A549 (cell line): ENCODE data around the gene F2RL2. TPM values are rescaled to one million over a fixed set of nuclear protein-coding genes. Genes with fewer than 3 reads are reported as not detected.

Experiments used
- ATAC-seq, 2 experiments: fragments of 200-7000 bp in 1 of 2; fragments of >200 bp in 1 of 2; cut with Nextera tagmentation in 1 of 2; cut with Tn5 transposase in 1 of 2; 3 replicates each; pipeline versions ENCODE4 v1.8.0 to v1.9.1; 2018 to 2020; ENCODE audit warnings: mild to moderate bottlenecking in 1 of 2, moderate library complexity in 1 of 2
- CTCF ChIA-PET: fragments of 300-600 bp; sonication (Branson Sonifier 250); formaldehyde crosslinking; extraction: SDS; loops from one replicate; lab custom pipeline; 2021; ENCODE audit warnings: antibody characterized with exemption, inconsistent platforms; lab: Yijun Ruan, JAX
- POLR2A ChIA-PET: fragments of 350-600 bp; formaldehyde crosslinking; extraction: SDS; loops from one replicate; lab custom pipeline; 2021; ENCODE audit warnings: antibody characterized with exemption, inconsistent platforms; lab: Yijun Ruan, JAX
- DNase-seq, 2 experiments: peaks; one replicate each; pipeline versions ENCODE4 v3.0.0 to v3.0.0-alpha.2; 2011 to 2016; ENCODE audit warnings: low read depth in 1 of 2, low spot score in 1 of 2
- FAIRE-seq: peaks from 2 replicates; lab custom pipeline; 2011; peaks lifted over from hg19 to GRCh38; lab: Jason Lieb, UNC
- H3K27ac ChIP-seq, 2 experiments: fragments of >200 bp; sonication (Bioruptor Twin); formaldehyde crosslinking; 3 replicates each; pipeline ENCODE4 v1.5.1; 2016 to 2017
- H3K4me1 ChIP-seq: fragments of >200 bp; sonication (Bioruptor Twin); formaldehyde crosslinking; 3 replicates; pipeline ENCODE4 v1.6.1; 2016
- H3K4me2 ChIP-seq: fragments of >200 bp; sonication (Bioruptor Twin); formaldehyde crosslinking; 3 replicates; pipeline ENCODE4 v1.6.1; 2016
- H3K4me3 ChIP-seq: fragments of >200 bp; sonication (Bioruptor Twin); formaldehyde crosslinking; 3 replicates; pipeline ENCODE4 v1.5.1; 2016
- H3K9me3 ChIP-seq: fragments of >200 bp; sonication (Bioruptor Twin); formaldehyde crosslinking; 3 replicates; pipeline ENCODE4 v1.6.1; 2016
- ATOH8 ChIP-seq: fragments of 250-450 bp; sonication (Bioruptor Pico); IDR thresholded peaks from 2 replicates; pipeline ENCODE4 v1.5.0; 2020; ENCODE audit warnings: low read depth, mild to moderate bottlenecking, moderate library complexity
- BCL3 ChIP-seq: fragments of >200 bp; sonication (Bioruptor Twin); formaldehyde crosslinking; IDR thresholded peaks from 3 replicates; pipeline ENCODE4 v1.6.1; 2016
- CHD2 ChIP-seq: fragments of 150-350 bp; IDR thresholded peaks from 2 replicates; pipeline ENCODE4 v1.6.1; 2014; ENCODE audit warnings: low read length; ENCODE audit not compliant: partially characterized antibody
- CHD4 ChIP-seq: fragments of 200-600 bp; sonication (generic); IDR thresholded peaks from 2 replicates; pipeline ENCODE4 v1.6.1; 2016; ENCODE audit warnings: antibody characterized with exemption, mild to moderate bottlenecking, borderline replicate concordance
- EHMT2 ChIP-seq: fragments of 200-600 bp; sonication (generic); IDR thresholded peaks from 2 replicates; pipeline ENCODE4 v1.6.1; 2016; ENCODE audit warnings: antibody characterized with exemption, low read depth, mild to moderate bottlenecking, moderate library complexity
- ESRRA ChIP-seq: fragments of 150-350 bp; IDR thresholded peaks from 2 replicates; pipeline ENCODE4 v1.6.1; 2014; ENCODE audit warnings: mild to moderate bottlenecking, low read length, borderline replicate concordance
- HDAC2 ChIP-seq: fragments of 200-600 bp; sonication (generic); IDR thresholded peaks from 2 replicates; pipeline ENCODE4 v1.6.1; 2016
- HOXA7 ChIP-seq: fragments of 250-450 bp; sonication (Bioruptor Pico); IDR thresholded peaks from 2 replicates; pipeline ENCODE4 v1.5.0; 2020; ENCODE audit warnings: mild to moderate bottlenecking, moderate library complexity
- KDM1A ChIP-seq: fragments of 200-600 bp; sonication (generic); IDR thresholded peaks from 2 replicates; pipeline ENCODE4 v1.6.1; 2016; ENCODE audit warnings: low read depth, mild to moderate bottlenecking
- MAZ ChIP-seq: fragments of 150-350 bp; IDR thresholded peaks from 2 replicates; pipeline ENCODE4 v1.6.1; 2014; ENCODE audit warnings: antibody characterized with exemption, low read depth, low read length, borderline replicate concordance
- NPAS2 ChIP-seq: fragments of 250-450 bp; sonication (Bioruptor Pico); IDR thresholded peaks from 2 replicates; pipeline ENCODE4 v1.8.0; 2022; ENCODE audit warnings: mild to moderate bottlenecking, moderate library complexity, borderline replicate concordance
- PBX3 ChIP-seq: IDR thresholded peaks from 2 replicates; pipeline ENCODE4 v1.6.1; 2012
- PHF8 ChIP-seq: fragments of 200-600 bp; sonication (generic); IDR thresholded peaks from 2 replicates; pipeline ENCODE4 v1.6.1; 2016; ENCODE audit warnings: low read depth, mild to moderate bottlenecking, antibody characterized with exemption, moderate library complexity, borderline replicate concordance
- RARB ChIP-seq: fragments of 250-450 bp; sonication (Bioruptor Pico); IDR thresholded peaks from 2 replicates; pipeline ENCODE4 v1.8.0; 2021; ENCODE audit warnings: mild to moderate bottlenecking, moderate library complexity
- RFX5 ChIP-seq: fragments of 450-650 bp; IDR thresholded peaks from 2 replicates; pipeline ENCODE4 v1.7.1; 2014; ENCODE audit warnings: antibody characterized with exemption, mild to moderate bottlenecking, moderate library complexity
- RNF2 ChIP-seq: fragments of 200-600 bp; sonication (generic); IDR thresholded peaks from 2 replicates; pipeline ENCODE4 v1.6.1; 2016; ENCODE audit warnings: low read depth, mild to moderate bottlenecking, antibody characterized with exemption, moderate library complexity, borderline replicate concordance
- TP53 ChIP-seq: fragments of 250-450 bp; sonication (Bioruptor Pico); IDR thresholded peaks from 2 replicates; pipeline ENCODE4 v1.5.0; 2021; ENCODE audit warnings: mild to moderate bottlenecking, moderate library complexity
- USF2 ChIP-seq: fragments of 450-650 bp; IDR thresholded peaks from 2 replicates; pipeline ENCODE4 v1.6.1; 2014; ENCODE audit warnings: antibody characterized with exemption
- ZFP36 ChIP-seq: fragments of 450-650 bp; IDR thresholded peaks from 2 replicates; pipeline ENCODE4 v1.6.1; 2014; ENCODE audit warnings: borderline replicate concordance; ENCODE audit not compliant: partially characterized antibody
- ZNF302 ChIP-seq: fragments of 250-450 bp; sonication (Bioruptor Pico); IDR thresholded peaks from 2 replicates; pipeline ENCODE4 v1.9.0; 2021; ENCODE audit warnings: inconsistent platforms, mild to moderate bottlenecking, moderate library complexity
- ZSCAN20 ChIP-seq: fragments of 250-450 bp; sonication (Bioruptor Pico); IDR thresholded peaks from 2 replicates; pipeline ENCODE4 v1.8.0; 2022; ENCODE audit warnings: mild to moderate bottlenecking, moderate library complexity
- WGBS: methylation state at CpG from one replicate; pipeline ENCODE4 v1.1.6; 2017; ENCODE audit errors: missing lambda C conversion rate; 5-methylcytosine and 5-hydroxymethylcytosine counted together
- polyA plus RNA-seq, 4 experiments: library from polyadenylated mRNA; depleted of rRNA in 3 of 4; stranded (reverse); fragments of >200 nt; fragmentation: RNase III in 1 of 4; extraction: RNeasy Plus Mini Kit Qiagen cat#74134 plus additional on column Dnase treatment in 1 of 4; gene quantifications; 2 replicates in 3 of 4; 3 replicates in 1 of 4; pipeline ENCODE4 v1.2.3, GENCODE V29; 2011 to 2017
- TF ChIP-seq, protein P1 (sequence below): fragments of 200-600 bp; sonication (generic); IDR thresholded peaks from 2 replicates; pipeline ENCODE4 v1.6.1; 2016; ENCODE audit warnings: antibody characterized with exemption, mild to moderate bottlenecking, moderate library complexity
- TF ChIP-seq, protein P2 (sequence below): IDR thresholded peaks from 2 replicates; pipeline ENCODE4 v1.6.1; 2012; ENCODE audit warnings: low read depth, borderline replicate concordance

Gene F2RL2
- polyA plus RNA-seq, 2 of the 4 experiments (the other 2 are of a cell fraction): 6.3 to 44.7 TPM

GRCh38 chr5:76580981-76581380 is 42.2 kb downstream of the F2RL2 start:
- ATAC-seq: no peak
- no peak for DNase-seq
- no peak for TF ChIP-seq NPAS2
- no peak for TF ChIP-seq BCL3
- no peak for TF ChIP-seq EHMT2
- no peak for TF ChIP-seq ESRRA
- TF ChIP-seq CHD2: no peak
- TF ChIP-seq KDM1A: no peak
- TF ChIP-seq ZNF302 (CRISPR knock-in tag): no peak
- TF ChIP-seq PHF8: no peak
- TF ChIP-seq HDAC2: no peak
- TF ChIP-seq PBX3: no peak
- TF ChIP-seq RARB (CRISPR knock-in tag): no peak
- no peak for TF ChIP-seq RFX5
- TF ChIP-seq, all 56 proteins: peak for 0
- POLR2A ChIA-PET: no interaction called here
- no peak for FAIRE-seq
- 65% methylated on average over 3 of the region's 3 CpGs for WGBS
- CTCF ChIA-PET: interaction anchor here (0.6 to 6.4 kb wide), 7 partner anchors 11 to 243 kb away, joined by 3 to 54 read pairs (median 4); partner anchors contain the start of gene IQGAP2
- Histone ChIP-seq H3K9me3 (no peaks in the 10 kb centered on the region), H3K4me1 (no peaks in the 10 kb centered on the region), H3K27ac (no peak overlapping the region), H3K4me3 (no peak overlapping the region), H3K4me2 (no peak overlapping the region)

- Histone ChIP-seq H3K9me3 (no peaks in the 10 kb centered on the region), H3K4me1 (no peaks in the 10 kb centered on the region), H3K27ac (no peak overlapping the region), H3K4me3 (no peak overlapping the region), H3K4me2 (no peak overlapping the region)
- ChIA-PET CTCF (no interaction called here), POLR2A (no interaction called here)
- 45% methylated on average over 7 of the region's 7 CpGs for WGBS
- no peak for ATAC-seq
- no peak for FAIRE-seq
- DNase-seq: no peak
- no peak for TF ChIP-seq CHD2
- TF ChIP-seq RNF2: no peak
- no peak for TF ChIP-seq ATOH8 (CRISPR knock-in tag)
- TF ChIP-seq MAZ: no peak
- TF ChIP-seq, protein P1, sequence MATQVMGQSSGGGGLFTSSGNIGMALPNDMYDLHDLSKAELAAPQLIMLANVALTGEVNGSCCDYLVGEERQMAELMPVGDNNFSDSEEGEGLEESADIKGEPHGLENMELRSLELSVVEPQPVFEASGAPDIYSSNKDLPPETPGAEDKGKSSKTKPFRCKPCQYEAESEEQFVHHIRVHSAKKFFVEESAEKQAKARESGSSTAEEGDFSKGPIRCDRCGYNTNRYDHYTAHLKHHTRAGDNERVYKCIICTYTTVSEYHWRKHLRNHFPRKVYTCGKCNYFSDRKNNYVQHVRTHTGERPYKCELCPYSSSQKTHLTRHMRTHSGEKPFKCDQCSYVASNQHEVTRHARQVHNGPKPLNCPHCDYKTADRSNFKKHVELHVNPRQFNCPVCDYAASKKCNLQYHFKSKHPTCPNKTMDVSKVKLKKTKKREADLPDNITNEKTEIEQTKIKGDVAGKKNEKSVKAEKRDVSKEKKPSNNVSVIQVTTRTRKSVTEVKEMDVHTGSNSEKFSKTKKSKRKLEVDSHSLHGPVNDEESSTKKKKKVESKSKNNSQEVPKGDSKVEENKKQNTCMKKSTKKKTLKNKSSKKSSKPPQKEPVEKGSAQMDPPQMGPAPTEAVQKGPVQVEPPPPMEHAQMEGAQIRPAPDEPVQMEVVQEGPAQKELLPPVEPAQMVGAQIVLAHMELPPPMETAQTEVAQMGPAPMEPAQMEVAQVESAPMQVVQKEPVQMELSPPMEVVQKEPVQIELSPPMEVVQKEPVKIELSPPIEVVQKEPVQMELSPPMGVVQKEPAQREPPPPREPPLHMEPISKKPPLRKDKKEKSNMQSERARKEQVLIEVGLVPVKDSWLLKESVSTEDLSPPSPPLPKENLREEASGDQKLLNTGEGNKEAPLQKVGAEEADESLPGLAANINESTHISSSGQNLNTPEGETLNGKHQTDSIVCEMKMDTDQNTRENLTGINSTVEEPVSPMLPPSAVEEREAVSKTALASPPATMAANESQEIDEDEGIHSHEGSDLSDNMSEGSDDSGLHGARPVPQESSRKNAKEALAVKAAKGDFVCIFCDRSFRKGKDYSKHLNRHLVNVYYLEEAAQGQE: no peak
- no peak for TF ChIP-seq TP53
- TF ChIP-seq ZFP36: no peak
- no peak for TF ChIP-seq USF2
- no peak for TF ChIP-seq ZSCAN20 (CRISPR knock-in tag)
- TF ChIP-seq PBX3: no peak
- TF ChIP-seq CHD4: no peak
- TF ChIP-seq, protein P2, sequence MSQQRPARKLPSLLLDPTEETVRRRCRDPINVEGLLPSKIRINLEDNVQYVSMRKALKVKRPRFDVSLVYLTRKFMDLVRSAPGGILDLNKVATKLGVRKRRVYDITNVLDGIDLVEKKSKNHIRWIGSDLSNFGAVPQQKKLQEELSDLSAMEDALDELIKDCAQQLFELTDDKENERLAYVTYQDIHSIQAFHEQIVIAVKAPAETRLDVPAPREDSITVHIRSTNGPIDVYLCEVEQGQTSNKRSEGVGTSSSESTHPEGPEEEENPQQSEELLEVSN: no peak
- no peak for TF ChIP-seq HOXA7
Observed at GRCh38 chr5:76579166-76579937, 43.9 kb downstream of the F2RL2 start.
